ENCODE measurements around the gene MYRF.

The MYRF gene

GRCh38 chr11:61828379-61828628, 75.9 kb downstream of the MYRF start:
- no peak for DNase-seq

GRCh38 chr11:61828629-61829407, 76.4 kb downstream of the MYRF start:
- peak; percentile 19 for DNase-seq

- DNase-seq = no peak
These were observed 77.4 kb downstream of the MYRF start for GRCh38 chr11:61829806-61830205.

GRCh38 chr11:61830237-61831105, 78.0 kb downstream of the MYRF start:
- DNase-seq = no peak

- no peak for DNase-seq
These were observed 79.8 kb downstream of the MYRF start for GRCh38 chr11:61832207-61832606.

GRCh38 chr11:61832754-61833153, 80.3 kb downstream of the MYRF start:
- DNase-seq = no peak

GRCh38 chr11:61833471-61833870, 81.0 kb downstream of the MYRF start:
- no peak for DNase-seq

GRCh38 chr11:61833926-61834277, 81.5 kb downstream of the MYRF start:
- no peak for DNase-seq

- DNase-seq = no peak
These were observed 82.0 kb downstream of the MYRF start for GRCh38 chr11:61834278-61835048.

- DNase-seq = no peak
These were observed 83.8 kb downstream of the MYRF start for GRCh38 chr11:61836193-61836592.

- no peak for DNase-seq
These were observed 85.1 kb downstream of the MYRF start for GRCh38 chr11:61837411-61838005.
